ENCODE measurements around the gene SHROOM1.

Gene SHROOM1

DNA sequence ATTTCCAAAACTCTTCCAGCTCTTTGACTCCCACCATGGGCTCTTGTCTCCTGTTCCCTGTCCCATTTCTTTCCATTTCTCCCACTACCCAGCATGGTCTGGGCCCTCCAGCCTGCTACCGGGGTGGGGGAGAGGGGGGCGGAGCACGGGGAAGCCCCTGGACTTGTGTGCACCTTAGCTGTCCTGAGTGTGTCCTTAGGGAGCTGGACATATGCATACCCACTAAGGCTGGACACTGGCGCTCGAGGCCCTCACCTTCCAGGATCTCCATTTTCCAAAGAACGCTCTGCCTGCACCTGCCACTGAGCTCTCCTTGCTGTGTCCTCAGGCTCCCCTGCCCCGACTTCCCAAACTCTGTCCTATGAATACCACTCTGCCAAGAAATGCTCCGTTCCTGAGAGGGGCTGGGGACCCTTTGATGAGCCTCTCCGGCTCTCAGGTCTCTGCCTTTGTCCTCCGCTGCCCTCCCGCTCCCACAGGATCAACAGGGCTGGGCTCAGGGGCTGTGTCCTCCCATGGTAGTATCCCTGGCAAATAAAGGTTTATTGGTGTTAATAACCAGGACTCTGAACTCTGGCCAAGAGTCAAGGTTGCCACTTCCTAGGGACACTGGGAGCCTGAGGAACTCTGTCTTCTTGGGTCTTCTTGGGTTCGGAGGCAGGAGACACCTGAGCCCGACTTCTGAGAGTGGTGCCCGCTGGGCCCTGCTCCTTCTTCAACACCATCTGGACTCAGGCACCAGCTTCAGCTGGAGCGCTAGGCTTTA lies 831 bp upstream of the SHROOM1 start:
- no peak for DNase-seq
- Histone ChIP-seq H3K79me1 (ENCODE audit: low read length) (no peaks in the 10 kb centered on the region), H3K9ac (ENCODE audit: low read length) (peak overlapping the region; percentile 69), H3K4me2 (ENCODE audit: low read length) (peak overlapping the region; percentile 18), H4K5ac (ENCODE audit: low read length) (no peak overlapping the region), H3K23ac (ENCODE audit: low read length) (no peak overlapping the region), H3K4ac (ENCODE audit: low read depth, low read length) (no peak overlapping the region), H3K56ac (ENCODE audit: low read length) (peak overlapping the region; percentile 88), H2BK5ac (ENCODE audit: low read length) (no peak overlapping the region), H3K18ac (ENCODE audit: low read length) (no peak overlapping the region), H2AK5ac (ENCODE audit: low read length) (no peak overlapping the region), H3K27ac (ENCODE audit: low read depth, low read length) (no peak overlapping the region), H3K36me3 (ENCODE audit: control insufficient read depth, insufficient read depth, low read length) (no peaks in the 10 kb centered on the region), H4K8ac (ENCODE audit: low read depth, low read length) (no peak overlapping the region), H2BK15ac (replicated peaks; ENCODE audit: low read depth) (no peak overlapping the region), H3K79me2 (ENCODE audit: control insufficient read depth, insufficient read depth, low read length) (no peaks in the 10 kb centered on the region), H3K4me3 (ENCODE audit: low read length) (no peak overlapping the region), H2BK120ac (ENCODE audit: low read depth, low read length) (no peak overlapping the region), H3K27me3 (ENCODE audit: insufficient read depth, low read length, poor library complexity) (peaks cover 17% of the 10 kb centered on the region), H3K4me1 (ENCODE audit: control insufficient read depth, low read depth, low read length) (peaks cover 1% of the 10 kb centered on the region)
- no CpG with 5 or more reads among the region's 15 CpGs for WGBS (ENCODE audit: extremely low coverage, insufficient coverage, low lambda C conversion rate)

DNA sequence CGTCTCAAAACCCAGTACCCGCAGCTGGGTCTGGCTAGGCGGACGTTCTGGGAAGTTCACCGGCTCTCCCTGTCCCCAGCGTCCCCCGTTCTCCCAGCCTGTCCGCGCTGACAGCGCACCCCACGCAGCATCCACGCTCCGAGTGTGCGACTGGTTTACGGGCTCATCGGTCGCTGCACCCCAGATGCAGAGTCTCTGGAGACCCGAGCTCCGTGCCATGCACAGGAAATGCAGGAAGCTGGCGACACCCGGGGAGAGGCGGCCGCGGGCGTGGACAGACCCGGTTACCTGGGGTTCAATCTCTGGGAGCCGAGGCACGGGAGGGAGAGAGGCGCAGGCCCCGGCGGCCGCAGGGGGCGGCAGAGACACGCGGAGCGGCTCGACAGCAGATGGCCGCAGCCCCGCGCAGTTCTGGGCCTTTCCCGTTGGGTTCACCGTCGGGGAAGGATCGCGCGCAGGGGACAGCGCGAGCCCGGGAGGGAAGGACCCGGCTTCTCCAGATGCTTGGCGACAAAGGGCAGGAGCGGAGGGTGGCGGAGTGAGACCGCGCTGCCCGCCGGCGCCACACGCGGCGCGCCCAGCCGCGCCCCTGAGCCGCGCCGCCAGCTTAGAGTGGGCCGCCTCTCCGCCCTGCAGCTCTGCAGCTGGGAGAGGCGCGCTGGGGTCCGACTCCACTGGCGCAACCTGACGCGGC lies 558 bp downstream of the SHROOM1 start:
- no CpG with 5 or more reads among the region's 75 CpGs for WGBS (ENCODE audit: extremely low coverage, insufficient coverage, low lambda C conversion rate)
- Histone ChIP-seq H3K27ac (ENCODE audit: low read depth, low read length) (no peak overlapping the region), H3K4me1 (ENCODE audit: control insufficient read depth, low read depth, low read length) (peaks cover 1% of the 10 kb centered on the region), H2BK15ac (replicated peaks; ENCODE audit: low read depth) (no peak overlapping the region), H3K36me3 (ENCODE audit: control insufficient read depth, insufficient read depth, low read length) (no peaks in the 10 kb centered on the region), H3K27me3 (ENCODE audit: insufficient read depth, low read length, poor library complexity) (peaks cover 17% of the 10 kb centered on the region), H4K5ac (ENCODE audit: low read length) (no peak overlapping the region), H3K79me1 (ENCODE audit: low read length) (no peaks in the 10 kb centered on the region), H3K18ac (ENCODE audit: low read length) (peak overlapping the region; percentile 40), H3K23ac (ENCODE audit: low read length) (no peak overlapping the region), H3K4ac (ENCODE audit: low read depth, low read length) (no peak overlapping the region), H3K4me2 (ENCODE audit: low read length) (peak overlapping the region; percentile 45), H3K9ac (ENCODE audit: low read length) (peak overlapping the region; percentile 69), H2AK5ac (ENCODE audit: low read length) (no peak overlapping the region), H4K8ac (ENCODE audit: low read depth, low read length) (no peak overlapping the region), H3K4me3 (ENCODE audit: low read length) (peak overlapping the region; percentile 40), H3K56ac (ENCODE audit: low read length) (peak overlapping the region; percentile 88), H3K79me2 (ENCODE audit: control insufficient read depth, insufficient read depth, low read length) (no peaks in the 10 kb centered on the region), H2BK5ac (ENCODE audit: low read length) (no peak overlapping the region), H2BK120ac (ENCODE audit: low read depth, low read length) (no peak overlapping the region)
- peak; percentile 78 for DNase-seq

DNA sequence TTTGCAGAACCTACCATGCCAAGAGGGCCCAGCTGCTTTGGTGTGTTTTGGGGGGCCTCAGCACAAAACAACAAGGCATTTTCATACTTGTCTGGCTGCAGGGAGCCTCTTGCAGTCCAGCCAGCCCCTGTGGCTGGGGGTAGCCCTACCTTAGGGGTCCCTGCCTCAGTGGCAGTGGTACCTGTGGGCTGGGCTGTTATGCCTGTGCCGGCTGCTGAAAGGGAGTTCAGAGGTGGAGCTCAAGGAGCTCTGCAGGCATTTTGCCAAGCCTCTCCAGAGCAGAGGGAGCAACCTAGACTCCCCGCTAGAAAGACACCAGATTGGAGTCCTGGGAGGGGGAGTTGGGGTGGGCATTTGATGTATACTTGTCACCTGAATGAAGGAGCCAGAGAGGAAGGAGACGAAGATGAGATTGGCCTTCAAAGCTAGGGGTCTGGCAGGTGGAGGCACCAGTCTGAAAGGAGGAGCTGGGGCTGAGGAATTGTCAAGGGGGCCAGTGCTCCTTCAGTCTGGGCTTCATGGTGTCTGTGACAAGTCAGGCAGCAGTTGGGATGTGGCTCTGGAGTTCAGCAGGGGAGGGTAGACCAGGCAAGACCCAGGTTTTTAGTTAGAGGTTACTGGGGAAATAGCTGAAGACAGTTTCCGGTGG lies 1.5 kb downstream of the SHROOM1 start:
- Histone ChIP-seq H2BK5ac (ENCODE audit: low read length) (no peak overlapping the region), H3K18ac (ENCODE audit: low read length) (no peak overlapping the region), H3K56ac (ENCODE audit: low read length) (no peak overlapping the region), H3K9ac (ENCODE audit: low read length) (no peak overlapping the region), H3K4ac (ENCODE audit: low read depth, low read length) (no peak overlapping the region), H3K4me2 (ENCODE audit: low read length) (no peak overlapping the region), H2BK120ac (ENCODE audit: low read depth, low read length) (no peak overlapping the region), H2AK5ac (ENCODE audit: low read length) (no peak overlapping the region), H3K79me2 (ENCODE audit: control insufficient read depth, insufficient read depth, low read length) (no peaks in the 10 kb centered on the region), H3K79me1 (ENCODE audit: low read length) (no peaks in the 10 kb centered on the region), H3K4me3 (ENCODE audit: low read length) (no peak overlapping the region), H3K23ac (ENCODE audit: low read length) (no peak overlapping the region), H3K27me3 (ENCODE audit: insufficient read depth, low read length, poor library complexity) (peaks cover 17% of the 10 kb centered on the region), H3K27ac (ENCODE audit: low read depth, low read length) (no peak overlapping the region), H3K4me1 (ENCODE audit: control insufficient read depth, low read depth, low read length) (peaks cover 1% of the 10 kb centered on the region), H3K36me3 (ENCODE audit: control insufficient read depth, insufficient read depth, low read length) (no peaks in the 10 kb centered on the region), H2BK15ac (replicated peaks; ENCODE audit: low read depth) (no peak overlapping the region), H4K5ac (ENCODE audit: low read length) (no peak overlapping the region), H4K8ac (ENCODE audit: low read depth, low read length) (no peak overlapping the region)
- no peak for DNase-seq
- WGBS (ENCODE audit: extremely low coverage, insufficient coverage, low lambda C conversion rate), result no CpG with 5 or more reads among the region's 4 CpGs

DNA sequence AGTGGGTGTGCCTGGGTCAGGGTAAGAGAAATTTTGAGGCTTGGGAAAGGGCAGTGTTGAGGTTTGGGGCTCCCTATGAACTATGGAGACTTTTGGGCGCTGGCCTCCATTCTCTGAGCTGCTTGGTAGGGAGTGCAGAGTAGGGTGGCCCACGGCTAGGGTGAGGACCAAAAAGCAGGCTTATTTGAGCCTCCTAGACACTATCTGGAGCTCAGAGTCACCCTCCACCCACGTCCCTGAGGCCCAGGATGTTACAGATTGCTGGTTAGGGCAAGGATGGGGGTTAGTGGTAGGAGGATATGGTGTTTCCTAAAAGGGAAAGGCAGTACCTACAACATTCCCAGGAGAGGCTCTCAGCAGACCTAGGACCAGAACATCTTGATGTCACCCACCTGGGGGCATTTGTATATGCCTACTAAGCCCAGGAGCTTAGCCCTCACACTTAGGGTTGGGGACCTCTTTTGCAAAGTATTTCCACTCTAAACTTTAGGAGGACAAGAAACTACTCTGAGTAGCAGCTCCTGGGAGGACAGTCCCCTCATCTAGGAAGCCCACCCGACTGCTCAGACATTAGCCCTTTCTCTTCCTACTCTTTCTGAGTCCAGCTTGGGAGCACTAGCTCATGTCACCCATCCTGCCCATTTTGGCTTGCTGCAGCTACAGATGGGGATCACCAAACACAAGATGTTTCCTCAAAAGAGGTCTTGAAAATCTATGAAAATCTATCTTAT lies 2.3 kb downstream of the SHROOM1 start:
- no peak overlapping the region for H3K4ac ChIP-seq (ENCODE audit: low read depth, low read length)
- H3K79me2 ChIP-seq (ENCODE audit: control insufficient read depth, insufficient read depth, low read length), result no peaks in the 10 kb centered on the region
- no peak overlapping the region for H3K4me2 ChIP-seq (ENCODE audit: low read length)
- no peak overlapping the region for H3K4me3 ChIP-seq (ENCODE audit: low read length)
- no peak overlapping the region for H4K5ac ChIP-seq (ENCODE audit: low read length)
- no peak overlapping the region for H4K8ac ChIP-seq (ENCODE audit: low read depth, low read length)
- H2BK15ac ChIP-seq (replicated peaks; ENCODE audit: low read depth), result no peak overlapping the region
- no peak overlapping the region for H2AK5ac ChIP-seq (ENCODE audit: low read length)
- no peaks in the 10 kb centered on the region for H3K36me3 ChIP-seq (ENCODE audit: control insufficient read depth, insufficient read depth, low read length)
- peaks cover 1% of the 10 kb centered on the region for H3K4me1 ChIP-seq (ENCODE audit: control insufficient read depth, low read depth, low read length)
- H3K9ac ChIP-seq (ENCODE audit: low read length), result no peak overlapping the region
- H3K56ac ChIP-seq (ENCODE audit: low read length), result no peak overlapping the region
- no peak for DNase-seq
- no peak overlapping the region for H2BK5ac ChIP-seq (ENCODE audit: low read length)
- no peak overlapping the region for H3K27ac ChIP-seq (ENCODE audit: low read depth, low read length)
- H3K18ac ChIP-seq (ENCODE audit: low read length), result no peak overlapping the region
- no peaks in the 10 kb centered on the region for H3K79me1 ChIP-seq (ENCODE audit: low read length)
- peaks cover 17% of the 10 kb centered on the region for H3K27me3 ChIP-seq (ENCODE audit: insufficient read depth, low read length, poor library complexity)
- H2BK120ac ChIP-seq (ENCODE audit: low read depth, low read length), result no peak overlapping the region
- no CpG with 5 or more reads among the region's 4 CpGs for WGBS (ENCODE audit: extremely low coverage, insufficient coverage, low lambda C conversion rate)
- H3K23ac ChIP-seq (ENCODE audit: low read length), result peak overlapping the region; percentile 3

DNA sequence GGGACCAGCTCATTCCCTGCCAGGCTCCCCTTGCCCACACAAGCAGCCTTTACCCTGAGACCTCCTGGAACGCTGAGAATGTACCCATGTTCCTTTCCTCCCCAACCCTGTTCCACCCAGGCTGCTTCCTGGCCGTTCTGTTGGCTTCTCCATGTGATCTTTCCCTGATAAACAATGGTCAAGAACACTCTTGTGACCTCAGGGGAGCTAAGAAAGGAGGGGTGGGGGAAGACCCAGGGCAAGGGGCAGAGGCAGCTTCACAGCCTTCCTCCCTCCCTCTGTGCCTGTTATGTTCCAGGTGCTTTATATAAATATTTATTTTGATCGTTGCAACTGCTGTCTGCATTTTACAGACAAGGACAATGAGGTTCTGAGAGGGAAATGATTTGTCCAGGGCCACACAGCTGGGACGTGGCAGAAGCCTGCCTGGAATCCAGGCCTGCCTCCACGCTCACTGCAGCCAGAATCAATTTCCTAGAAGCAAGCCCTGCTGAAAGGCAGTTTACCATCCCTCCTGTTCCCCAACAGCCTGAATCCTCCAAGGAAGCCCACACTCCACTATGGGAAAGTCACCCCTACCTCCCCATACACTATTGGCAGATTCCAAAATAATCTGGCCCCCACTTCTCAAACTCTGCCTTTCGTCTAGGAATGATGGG lies 3.9 kb downstream of the SHROOM1 start:
- H3K27ac ChIP-seq (ENCODE audit: low read depth, low read length), result no peak overlapping the region
- no peak overlapping the region for H2BK15ac ChIP-seq (replicated peaks; ENCODE audit: low read depth)
- no peak overlapping the region for H2AK5ac ChIP-seq (ENCODE audit: low read length)
- no peaks in the 10 kb centered on the region for H3K79me2 ChIP-seq (ENCODE audit: control insufficient read depth, insufficient read depth, low read length)
- peak overlapping the region; percentile 59 for H3K23ac ChIP-seq (ENCODE audit: low read length)
- H3K9ac ChIP-seq (ENCODE audit: low read length), result peak overlapping the region; percentile 69
- WGBS (ENCODE audit: extremely low coverage, insufficient coverage, low lambda C conversion rate), result no CpG with 5 or more reads among the region's 6 CpGs
- no peak overlapping the region for H3K4ac ChIP-seq (ENCODE audit: low read depth, low read length)
- no peak overlapping the region for H3K4me2 ChIP-seq (ENCODE audit: low read length)
- no peak overlapping the region for H3K4me3 ChIP-seq (ENCODE audit: low read length)
- peaks cover 17% of the 10 kb centered on the region for H3K27me3 ChIP-seq (ENCODE audit: insufficient read depth, low read length, poor library complexity)
- peaks cover 1% of the 10 kb centered on the region for H3K4me1 ChIP-seq (ENCODE audit: control insufficient read depth, low read depth, low read length)
- H4K8ac ChIP-seq (ENCODE audit: low read depth, low read length), result no peak overlapping the region
- H2BK5ac ChIP-seq (ENCODE audit: low read length), result no peak overlapping the region
- H2BK120ac ChIP-seq (ENCODE audit: low read depth, low read length), result no peak overlapping the region
- no peak overlapping the region for H4K5ac ChIP-seq (ENCODE audit: low read length)
- no peaks in the 10 kb centered on the region for H3K36me3 ChIP-seq (ENCODE audit: control insufficient read depth, insufficient read depth, low read length)
- no peak for DNase-seq
- H3K18ac ChIP-seq (ENCODE audit: low read length), result no peak overlapping the region
- no peaks in the 10 kb centered on the region for H3K79me1 ChIP-seq (ENCODE audit: low read length)
- H3K56ac ChIP-seq (ENCODE audit: low read length), result peak overlapping the region; percentile 89
